OCI-LY1 (cell line): ENCODE data around the gene CLSTN2.

Source experiments
- EZH2 ChIP-seq: fragments of 200-600 bp; sonication (generic), shearing (Covaris generic); IDR thresholded peaks from 2 replicates; pipeline ENCODE4 v1.8.0; 2017; ENCODE audit warnings: borderline replicate concordance, mixed run types, mild to moderate bottlenecking, antibody characterized with exemption, low read length, moderate library complexity, mixed read lengths
- TF ChIP-seq, protein P1 (sequence below): fragments of 200-600 bp; sonication (generic), shearing (Covaris generic); IDR thresholded peaks from 2 replicates; pipeline ENCODE4 v1.5.1; 2017; ENCODE audit warnings: mild to moderate bottlenecking, antibody characterized with exemption, low read length, moderate library complexity, mixed read lengths

GRCh38 chr3:140545756-140546155 is 610.8 kb downstream of the CLSTN2 start:
- TF ChIP-seq, protein P1, sequence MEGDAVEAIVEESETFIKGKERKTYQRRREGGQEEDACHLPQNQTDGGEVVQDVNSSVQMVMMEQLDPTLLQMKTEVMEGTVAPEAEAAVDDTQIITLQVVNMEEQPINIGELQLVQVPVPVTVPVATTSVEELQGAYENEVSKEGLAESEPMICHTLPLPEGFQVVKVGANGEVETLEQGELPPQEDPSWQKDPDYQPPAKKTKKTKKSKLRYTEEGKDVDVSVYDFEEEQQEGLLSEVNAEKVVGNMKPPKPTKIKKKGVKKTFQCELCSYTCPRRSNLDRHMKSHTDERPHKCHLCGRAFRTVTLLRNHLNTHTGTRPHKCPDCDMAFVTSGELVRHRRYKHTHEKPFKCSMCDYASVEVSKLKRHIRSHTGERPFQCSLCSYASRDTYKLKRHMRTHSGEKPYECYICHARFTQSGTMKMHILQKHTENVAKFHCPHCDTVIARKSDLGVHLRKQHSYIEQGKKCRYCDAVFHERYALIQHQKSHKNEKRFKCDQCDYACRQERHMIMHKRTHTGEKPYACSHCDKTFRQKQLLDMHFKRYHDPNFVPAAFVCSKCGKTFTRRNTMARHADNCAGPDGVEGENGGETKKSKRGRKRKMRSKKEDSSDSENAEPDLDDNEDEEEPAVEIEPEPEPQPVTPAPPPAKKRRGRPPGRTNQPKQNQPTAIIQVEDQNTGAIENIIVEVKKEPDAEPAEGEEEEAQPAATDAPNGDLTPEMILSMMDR, result no peak
- TF ChIP-seq EZH2, result no peak
